HG02870 (cell line): ENCODE results near the gene IGSF21.
"Not testable (repeated sequence)": the region's sequence is repeated elsewhere in the genome, so short reads cannot be mapped to it uniquely, and the experiment has no call there.

Source experiments
- ATAC-seq: cut with Tn5 transposase; IDR thresholded peaks from one replicate; pipeline ENCODE4 v1.9.1; 2021; ENCODE audit warnings: mild to moderate bottlenecking, moderate library complexity; ENCODE audit not compliant: unreplicated experiment

Gene IGSF21

DNA sequence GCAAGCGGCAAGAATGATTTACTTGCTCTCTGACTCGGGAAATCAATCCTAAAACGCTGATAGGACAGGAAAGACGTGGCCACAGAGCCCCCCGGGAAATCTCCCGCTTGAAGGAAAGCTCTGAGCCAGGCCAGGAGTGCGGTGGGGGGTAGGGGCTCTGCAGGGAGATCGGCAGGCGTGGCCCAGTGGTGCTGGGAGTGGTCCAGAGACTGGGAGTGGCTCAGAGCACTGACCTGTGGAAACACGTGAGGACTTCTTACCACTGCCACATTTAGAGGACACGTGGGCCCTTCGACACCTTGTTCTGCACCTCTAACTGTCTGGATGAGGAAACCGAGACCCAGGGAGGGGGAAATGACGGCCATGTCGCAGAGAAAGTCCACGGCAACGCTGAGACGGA, 243.1 kb downstream of the IGSF21 start:
- ATAC-seq: no peak

DNA sequence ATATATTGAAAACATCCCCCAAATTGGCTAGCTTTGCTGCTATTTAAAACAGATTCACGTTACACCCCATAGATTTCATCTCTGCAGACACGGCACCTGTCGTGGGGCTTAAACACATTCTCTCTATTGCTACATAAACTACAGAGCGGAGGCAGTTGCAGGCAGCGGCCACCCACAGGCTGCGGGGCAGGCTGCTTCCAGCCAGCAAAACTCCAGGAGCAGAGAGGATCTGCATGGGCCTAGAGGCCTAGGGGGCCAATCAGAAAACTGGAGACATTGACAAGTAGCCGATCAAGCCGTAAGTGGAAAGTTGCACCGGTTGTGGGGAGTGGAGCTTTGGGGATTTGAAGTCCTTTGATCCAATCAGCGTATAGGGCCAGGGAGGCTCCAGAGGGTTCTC, 244.1 kb downstream of the IGSF21 start:
- no peak for ATAC-seq

DNA sequence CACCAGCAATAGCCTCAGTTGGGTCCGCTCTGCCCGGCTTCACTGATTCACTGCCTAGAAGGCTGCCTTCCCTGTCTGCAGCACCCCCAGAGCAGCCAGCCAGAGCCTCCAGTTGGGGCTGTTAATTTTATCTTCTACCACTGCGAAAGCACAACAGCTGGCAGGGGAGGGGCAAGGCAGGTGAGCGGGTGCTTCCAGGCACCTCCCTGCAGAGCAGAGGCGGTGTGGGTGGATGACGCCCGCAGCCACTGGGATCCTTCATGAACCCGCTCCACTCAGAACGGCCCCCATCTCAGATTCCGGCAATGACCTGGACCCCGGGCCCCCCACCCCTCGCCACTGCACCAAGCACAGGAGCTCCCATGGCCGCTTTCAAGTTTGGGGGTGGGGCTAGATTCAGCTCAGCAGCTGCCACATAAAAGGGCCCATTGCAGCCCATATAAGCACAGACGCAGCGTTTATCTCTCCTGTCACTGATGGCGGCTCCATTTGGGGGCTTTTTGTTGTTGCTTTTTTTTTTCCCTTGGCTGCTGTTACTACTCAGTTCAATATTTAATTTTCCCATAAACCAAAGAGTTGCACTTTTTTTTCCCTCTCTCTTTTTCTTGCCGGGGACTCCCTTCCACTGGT, 245.2 kb downstream of the IGSF21 start:
- ATAC-seq: no peak

DNA sequence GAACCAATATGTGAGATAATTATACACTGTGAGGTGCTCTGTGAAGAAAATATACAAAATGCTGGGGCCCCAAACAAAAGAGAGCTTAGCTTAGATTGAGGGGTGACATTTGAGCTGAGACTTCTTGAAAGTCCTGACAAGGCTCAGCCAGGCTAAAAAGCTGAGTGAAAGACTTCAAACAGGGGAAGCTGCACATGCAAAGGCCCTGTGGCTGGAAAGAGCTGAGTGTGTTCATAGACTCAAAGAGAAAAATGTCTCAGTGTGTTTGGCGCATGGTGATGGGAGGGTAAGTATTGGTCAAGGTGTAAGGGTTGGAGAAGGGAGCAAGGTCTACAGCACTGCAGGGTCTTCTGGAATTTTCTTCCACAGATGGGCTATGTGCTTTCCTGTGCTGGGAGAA, 245.9 kb downstream of the IGSF21 start:
- no peak for ATAC-seq

DNA sequence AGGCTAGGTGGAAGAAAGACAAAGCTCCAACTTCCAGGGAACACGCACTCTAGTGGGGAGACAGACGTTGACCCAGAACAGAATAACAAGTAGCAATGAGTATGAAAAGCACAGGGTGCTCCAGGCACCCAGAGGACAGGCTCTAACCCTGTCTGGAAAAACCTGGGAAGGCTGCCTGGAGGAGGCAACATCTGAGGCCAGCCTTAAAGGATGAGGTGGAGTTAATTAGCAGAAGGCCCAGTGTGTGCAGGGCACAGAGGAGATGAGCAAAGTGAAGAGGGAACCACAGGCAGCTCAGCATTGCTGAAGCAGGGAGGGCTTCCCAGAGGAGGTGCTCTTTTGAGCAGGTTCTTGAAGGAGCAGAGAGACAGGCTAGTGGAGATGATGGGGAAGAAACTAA, 246.4 kb downstream of the IGSF21 start:
- no peak for ATAC-seq

DNA sequence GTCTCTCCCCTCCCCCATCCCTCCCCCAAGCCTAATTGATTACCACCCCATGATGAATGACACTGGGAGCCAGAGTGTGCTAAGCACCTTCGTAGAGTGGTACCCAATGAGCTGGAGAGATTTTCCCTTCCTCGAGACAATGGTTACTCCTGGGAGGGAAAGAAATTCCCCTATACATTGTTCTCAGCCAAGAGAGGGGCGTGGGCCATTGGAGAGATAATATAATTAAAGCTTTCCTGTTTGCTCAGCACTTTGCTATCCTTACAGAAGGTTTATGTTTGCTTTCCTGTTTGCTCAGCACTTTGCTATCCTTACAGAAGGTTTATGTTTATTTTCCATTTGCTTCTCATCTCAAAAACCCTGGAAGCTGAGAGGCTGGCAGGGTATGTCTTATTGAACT, 247.0 kb downstream of the IGSF21 start:
- no peak for ATAC-seq

DNA sequence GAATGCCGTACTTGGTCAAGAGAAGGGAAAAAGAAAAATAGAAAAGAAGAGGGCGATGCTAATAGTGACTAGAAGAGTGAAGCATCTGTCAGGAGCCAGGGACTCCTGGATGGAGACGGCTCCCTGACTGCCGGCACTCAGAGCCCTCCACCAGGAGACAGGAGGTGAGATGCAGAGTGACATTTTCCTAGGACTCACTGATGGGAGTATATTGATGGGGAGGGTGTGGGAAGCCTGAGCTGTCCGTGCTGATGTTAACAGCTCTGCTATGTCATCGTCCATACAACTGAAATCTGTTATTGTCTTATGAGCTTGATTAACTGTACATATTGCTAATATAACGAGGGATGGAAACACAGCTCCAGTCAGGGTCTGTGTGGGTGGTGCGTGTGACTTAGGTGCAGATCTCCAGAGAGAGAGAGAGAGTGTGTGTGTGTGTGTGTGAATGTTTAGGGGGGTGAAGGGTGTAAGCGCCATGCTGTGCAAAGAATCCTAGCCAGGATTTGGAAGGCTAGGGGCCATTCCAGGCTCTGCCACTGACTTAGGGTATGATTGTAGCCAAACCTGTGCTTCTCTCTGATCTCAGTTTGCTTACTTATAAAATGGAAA, 250.1 kb downstream of the IGSF21 start:
- no peak for ATAC-seq

DNA sequence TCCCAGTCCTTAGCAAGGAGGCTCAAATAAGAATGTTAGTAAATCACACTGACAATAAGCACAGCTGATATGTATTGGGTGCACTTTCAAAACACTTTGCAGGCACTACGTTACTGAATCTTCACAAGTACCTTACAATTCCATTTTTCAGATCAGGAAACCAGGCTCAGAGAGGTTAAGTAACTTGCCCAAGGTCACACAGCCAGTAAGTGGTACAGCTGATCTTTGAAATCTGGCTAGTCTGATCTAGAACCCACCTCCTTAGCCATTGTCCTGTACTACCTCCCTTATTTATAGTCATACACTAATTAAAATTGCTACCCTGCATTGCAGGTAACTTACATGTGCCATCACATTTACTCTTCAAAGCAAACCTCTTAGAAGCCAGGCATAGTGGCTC, 251.0 kb downstream of the IGSF21 start:
- no peak for ATAC-seq

DNA sequence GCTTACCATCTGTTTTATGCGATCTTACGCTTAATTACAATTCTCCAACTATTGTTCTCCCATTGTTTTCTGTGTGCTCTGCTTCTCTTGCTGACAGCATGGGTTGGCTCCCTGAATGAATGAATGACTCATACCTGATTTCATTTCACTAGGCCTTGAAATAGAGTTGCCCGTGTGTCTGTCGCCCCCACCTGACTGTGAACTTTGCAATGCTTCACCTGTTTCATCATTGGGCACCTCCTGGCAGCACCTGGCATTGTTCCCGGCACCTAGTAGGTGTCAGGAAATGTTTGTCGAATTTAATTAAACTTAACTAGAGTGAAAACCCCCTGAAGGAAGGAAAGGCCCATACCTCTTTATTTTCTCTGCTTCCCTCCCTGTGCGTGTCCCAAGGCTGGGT, 252.7 kb downstream of the IGSF21 start:
- ATAC-seq: no peak

DNA sequence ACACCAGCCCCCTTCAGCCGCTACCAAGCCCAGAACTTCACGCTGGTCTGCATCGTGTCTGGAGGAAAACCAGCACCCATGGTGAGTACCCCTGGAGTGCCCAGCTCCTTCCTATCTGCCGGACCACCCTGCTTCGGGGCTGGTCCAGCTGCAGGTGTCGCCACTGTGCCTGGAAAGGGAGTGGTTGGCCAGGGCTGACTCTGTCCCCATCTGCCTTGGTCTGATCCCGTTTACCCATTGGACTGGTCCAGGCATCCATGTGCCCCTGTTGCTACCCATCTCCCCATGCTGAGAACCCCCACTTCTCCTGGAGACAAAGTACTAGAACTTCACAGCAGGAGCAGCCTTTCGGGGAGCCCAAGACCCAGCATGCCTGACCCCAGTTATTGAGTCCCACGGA, 254.6 kb downstream of the IGSF21 start:
- ATAC-seq: no peak

DNA sequence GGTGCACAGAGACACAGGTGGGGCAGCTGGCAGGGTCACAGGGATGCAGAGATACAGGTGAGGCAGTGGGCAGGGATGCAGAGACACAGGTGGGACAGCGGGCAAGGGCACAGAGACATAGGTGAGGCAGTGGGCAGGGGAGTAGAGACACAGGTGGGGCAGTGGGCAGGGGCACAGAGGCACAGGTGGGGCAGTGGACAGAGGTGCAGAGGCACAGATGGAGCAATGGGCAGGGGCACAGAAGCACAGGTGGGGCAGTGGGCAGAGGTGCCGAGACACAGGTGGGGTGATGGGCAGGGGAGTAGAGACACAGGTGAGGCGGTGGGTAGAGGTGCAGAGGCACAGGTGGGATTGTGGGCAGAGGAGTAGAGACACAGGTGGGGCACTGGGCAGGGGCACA, 255.8 kb downstream of the IGSF21 start:
- ATAC-seq: no peak

DNA sequence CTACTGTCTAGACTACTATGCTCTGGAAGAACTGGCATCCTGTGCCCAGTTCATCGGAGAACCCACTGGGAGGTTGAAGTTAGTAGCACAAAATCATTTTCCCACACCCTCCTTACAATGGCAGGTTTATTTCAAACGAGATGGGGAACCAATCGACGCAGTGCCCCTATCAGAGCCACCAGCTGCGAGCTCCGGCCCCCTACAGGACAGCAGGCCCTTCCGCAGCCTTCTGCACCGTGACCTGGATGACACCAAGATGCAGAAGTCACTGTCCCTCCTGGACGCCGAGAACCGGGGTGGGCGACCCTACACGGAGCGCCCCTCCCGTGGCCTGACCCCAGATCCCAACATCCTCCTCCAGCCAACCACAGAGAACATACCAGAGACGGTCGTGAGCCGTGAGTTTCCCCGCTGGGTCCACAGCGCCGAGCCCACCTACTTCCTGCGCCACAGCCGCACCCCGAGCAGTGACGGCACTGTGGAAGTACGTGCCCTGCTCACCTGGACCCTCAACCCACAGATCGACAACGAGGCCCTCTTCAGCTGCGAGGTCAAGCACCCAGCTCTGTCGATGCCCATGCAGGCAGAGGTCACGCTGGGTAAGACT, 257.6 kb downstream of the IGSF21 start:
- no peak for ATAC-seq

DNA sequence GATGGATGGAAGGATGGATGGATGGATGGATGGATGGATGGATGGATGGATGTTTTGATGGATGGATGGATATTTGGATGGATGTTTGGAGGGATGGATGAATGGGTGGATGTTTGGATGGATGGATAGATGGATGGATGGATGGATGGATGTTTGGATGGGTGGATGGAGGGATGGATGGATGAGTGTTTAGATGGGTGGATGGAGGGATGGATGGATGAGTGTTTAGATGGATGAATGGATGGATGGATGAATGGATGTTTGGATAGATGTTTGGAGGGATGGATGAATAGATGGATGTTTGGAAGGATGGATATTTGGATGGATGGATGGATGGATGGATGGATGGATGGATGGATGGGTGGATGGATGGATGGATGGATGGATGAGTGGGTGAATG, 264.9 kb downstream of the IGSF21 start:
- not testable (repeated sequence) for ATAC-seq

DNA sequence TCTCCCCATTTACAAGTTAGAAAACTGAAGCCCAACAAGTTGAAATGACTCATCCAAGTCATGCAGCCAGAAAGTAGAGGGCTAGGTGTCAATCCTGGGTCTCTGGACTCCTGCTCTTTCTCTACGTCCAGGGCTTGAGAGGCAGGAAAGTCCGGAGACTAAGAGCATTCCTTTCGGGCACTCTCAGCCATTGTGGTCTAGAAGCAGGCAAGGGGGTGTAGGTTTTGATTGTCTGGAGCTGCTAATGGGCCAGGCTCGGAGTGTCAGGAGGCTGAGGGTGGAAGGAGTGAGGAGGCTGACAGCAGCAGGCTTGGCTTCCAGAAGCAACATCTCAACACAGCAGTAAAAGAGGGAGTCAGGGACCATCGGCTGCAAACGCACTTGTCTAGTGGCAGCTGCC, 265.6 kb downstream of the IGSF21 start:
- ATAC-seq: no peak

DNA sequence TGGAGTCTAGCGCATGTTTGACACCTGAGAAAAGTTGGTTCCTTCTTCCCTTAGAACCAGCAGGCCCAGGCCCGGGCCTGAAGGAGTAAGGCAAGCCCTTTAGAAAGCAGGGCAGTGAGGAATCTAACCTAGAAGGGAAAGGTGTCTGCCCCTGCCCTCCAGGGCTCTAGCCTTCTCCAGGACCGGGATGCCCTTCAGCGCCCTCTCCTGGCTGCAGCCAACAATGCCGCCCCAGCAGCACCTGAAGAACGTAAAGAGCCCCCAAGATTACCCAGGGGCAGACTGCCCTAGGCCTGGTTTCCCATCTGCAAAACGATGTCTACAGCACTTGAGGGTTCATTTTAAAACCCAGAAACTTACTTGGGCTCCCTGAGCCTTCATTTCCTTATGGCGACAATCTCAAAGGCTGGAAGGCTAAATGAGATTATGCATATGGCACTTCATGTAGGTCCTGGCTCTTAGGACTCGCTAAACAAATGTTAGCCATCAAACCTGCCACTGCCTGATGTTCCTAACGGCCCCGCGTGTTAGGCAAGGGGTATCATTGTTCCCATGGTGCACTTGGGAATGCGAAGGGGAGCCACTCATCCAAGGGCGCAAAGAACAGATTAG, 266.4 kb downstream of the IGSF21 start:
- ATAC-seq: no peak

DNA sequence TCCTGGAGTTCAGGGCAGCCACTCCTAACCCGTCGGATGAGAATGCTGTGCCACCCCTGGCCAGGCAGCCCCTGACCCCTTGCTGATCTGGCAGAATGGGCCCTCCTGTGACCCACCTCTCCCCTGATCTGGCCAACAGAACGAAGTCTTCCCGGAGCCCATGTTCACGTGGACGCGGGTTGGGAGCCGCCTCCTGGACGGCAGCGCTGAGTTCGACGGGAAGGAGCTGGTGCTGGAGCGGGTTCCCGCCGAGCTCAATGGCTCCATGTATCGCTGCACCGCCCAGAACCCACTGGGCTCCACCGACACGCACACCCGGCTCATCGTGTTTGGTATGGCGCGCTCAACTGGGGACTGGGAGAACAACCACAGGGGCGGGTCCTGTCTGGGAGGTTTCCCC, 269.1 kb downstream of the IGSF21 start:
- ATAC-seq: no peak

DNA sequence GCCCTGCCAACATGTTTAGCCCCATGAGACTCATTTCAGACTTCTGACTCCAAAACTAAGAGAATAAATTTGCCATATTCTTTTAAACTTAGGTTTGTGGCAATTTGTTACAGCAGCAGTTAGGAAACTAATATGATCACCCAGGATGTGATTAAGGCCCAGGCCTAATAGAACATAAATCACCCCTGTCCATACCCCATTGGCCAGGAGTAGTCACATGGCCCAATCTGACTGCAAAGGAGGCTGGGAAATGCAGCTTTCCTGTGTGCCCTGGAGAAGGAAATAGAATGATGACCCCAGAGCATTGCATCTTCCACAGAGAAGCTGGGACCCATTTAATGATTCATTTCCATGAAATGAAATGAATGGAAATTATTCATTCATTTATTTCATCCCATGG, 272.7 kb downstream of the IGSF21 start:
- no peak for ATAC-seq

DNA sequence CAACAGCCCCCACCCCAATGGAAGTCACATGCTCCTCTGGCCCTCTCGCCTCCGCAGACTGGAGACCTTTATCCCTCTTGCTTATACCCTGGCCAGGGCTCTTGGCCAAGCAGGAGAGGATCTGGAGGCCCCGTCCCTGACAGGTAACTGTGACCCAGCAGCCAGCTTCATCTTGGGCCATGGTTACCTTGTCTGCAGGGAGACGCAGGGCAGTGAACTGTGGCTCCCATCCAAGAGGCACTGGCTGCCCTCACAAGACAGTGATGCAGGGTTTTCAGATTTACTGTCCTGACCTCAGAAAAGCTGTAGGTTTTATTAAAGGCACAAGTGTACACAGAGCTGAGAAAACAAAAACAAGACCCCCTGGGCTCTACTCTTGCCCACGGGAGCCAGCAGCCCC, 276.5 kb downstream of the IGSF21 start:
- no peak for ATAC-seq

DNA sequence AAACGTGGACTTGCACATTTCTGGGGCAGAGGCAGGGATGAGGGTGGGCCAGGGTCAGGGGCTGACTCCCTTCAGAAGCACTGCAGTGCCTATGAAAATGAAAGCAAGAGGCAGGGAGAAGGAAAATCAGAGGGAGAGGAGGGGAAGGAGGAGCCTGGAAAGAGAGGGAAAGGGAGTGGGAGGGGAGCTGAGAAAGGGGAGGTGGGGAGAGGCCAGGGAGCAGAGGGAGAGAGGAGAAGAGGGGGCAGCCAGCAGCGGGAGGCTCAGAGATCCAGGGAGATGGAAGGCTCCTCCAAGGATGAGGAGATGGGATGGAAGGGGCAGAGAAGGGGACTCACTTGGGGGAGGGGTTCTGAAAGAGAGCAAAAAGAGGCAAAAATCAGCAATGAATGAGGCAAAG, 276.9 kb downstream of the IGSF21 start:
- no peak for ATAC-seq

DNA sequence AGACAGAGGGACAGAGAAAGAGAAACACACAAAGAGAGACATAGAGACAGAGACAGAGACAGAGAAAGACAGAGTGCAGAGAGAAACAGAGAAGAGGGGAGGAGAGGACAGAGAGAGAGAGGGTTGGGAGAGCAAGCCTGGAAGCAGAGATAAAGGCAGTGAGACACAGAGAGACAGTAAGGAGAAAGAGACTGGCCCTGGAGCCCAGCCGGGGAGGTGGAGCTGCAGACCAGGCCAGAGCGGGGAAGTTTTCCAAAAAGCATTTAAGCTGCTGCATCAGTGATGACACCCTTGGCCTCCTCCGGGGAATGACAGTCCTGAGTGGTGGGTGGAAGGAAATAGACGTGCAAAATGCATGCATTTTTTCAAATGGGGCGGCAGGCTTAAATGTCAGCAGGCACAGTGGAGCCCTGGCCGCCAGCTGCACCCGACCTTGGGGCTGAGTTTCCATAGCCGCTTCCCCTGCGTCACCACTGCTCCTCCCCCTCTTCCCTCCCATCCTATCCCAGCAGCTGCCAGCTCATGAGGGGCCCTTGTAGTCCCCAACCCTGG, 277.7 kb downstream of the IGSF21 start:
- no peak for ATAC-seq

DNA sequence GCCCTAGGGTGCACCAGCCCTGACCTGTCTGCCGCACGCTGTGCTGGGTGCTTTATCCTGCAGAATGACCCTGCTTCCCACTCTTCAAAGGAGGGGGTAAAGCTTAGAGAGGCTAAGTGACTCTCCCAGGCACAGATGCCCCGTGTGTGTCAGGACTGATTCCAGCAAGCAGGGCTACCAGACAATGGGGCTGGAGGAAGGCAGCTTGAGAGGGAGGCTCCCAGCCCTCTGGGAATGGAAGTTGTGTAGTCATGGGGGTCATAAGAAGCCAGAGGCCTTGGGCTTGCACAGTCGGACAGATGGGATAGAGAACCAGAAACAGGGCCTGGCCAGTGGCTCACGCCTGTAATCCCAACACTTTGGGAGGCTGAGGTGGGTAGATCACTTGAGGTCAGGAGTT, 279.0 kb downstream of the IGSF21 start:
- ATAC-seq: no peak

DNA sequence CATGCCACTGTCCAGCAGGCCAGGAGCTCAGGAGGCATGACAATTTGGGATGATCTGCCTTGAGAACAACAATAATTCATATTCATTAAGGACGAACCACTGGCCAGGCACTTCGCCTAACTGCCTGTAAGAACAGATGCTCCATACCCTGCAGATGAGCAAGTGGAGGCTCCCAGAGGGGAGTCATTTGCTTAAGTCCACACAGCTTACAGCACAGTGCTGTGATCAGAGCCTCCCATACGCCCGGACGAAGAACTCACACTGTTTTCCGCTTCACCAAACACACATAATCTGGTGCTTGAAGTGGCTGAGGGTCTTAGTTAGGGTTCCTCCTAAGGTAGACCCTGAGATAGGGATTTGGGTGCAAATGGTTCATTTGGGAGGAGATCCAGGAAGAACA, 279.7 kb downstream of the IGSF21 start:
- no peak for ATAC-seq
